Mesothelial cell of epicardium (in vitro differentiated cells): ENCODE measurements around the gene TENM4. TPM values are rescaled to one million over a fixed set of nuclear protein-coding genes. Genes with fewer than 3 reads are reported as not detected.
"Not testable (repeated sequence)": the region's sequence is repeated elsewhere in the genome, so short reads cannot be mapped to it uniquely, and the experiment has no call there.

Experiments
- DNase-seq, 2 experiments: peaks; one replicate each; pipeline ENCODE4 v3.0.0; 2021; ENCODE audit warnings: low spot score in 2 of 2; ENCODE audit not compliant: unreplicated experiment in 2 of 2
- H3K27ac Mint-ChIP-seq: 2 replicates; pipeline ENCODE4 v1.8.0; 2021; ENCODE audit warnings: mixed read lengths
- H3K27me3 Mint-ChIP-seq: 2 replicates; pipeline ENCODE4 v1.8.0; 2021; ENCODE audit warnings: low read depth, mixed read lengths
- H3K36me3 Mint-ChIP-seq: 2 replicates; pipeline ENCODE4 v1.8.0; 2021; ENCODE audit warnings: mixed read lengths
- H3K4me1 Mint-ChIP-seq: 2 replicates; pipeline ENCODE4 v1.8.0; 2021; ENCODE audit warnings: mixed read lengths
- H3K4me3 Mint-ChIP-seq: 2 replicates; pipeline ENCODE4 v1.8.0; 2021; ENCODE audit warnings: mild to moderate bottlenecking, moderate library complexity, mixed read lengths
- H3K9me3 Mint-ChIP-seq: 2 replicates; pipeline ENCODE4 v1.8.0; 2021; ENCODE audit warnings: mixed read lengths
- total RNA-seq: library from RNA; stranded (reverse); gene quantifications from 3 replicates; pipeline ENCODE4 v1.2.1, GENCODE V29; 2021
- TF ChIP-seq, protein P1 (sequence below): fragments of 200-600 bp; sonication (generic); IDR thresholded peaks from one replicate; pipeline ENCODE4 v1.5.0; 2021; ENCODE audit warnings: antibody characterized with exemption; ENCODE audit not compliant: unreplicated experiment

The TENM4 gene
- total RNA-seq, 1 donor from 2014 or later, result 187 TPM

DNA sequence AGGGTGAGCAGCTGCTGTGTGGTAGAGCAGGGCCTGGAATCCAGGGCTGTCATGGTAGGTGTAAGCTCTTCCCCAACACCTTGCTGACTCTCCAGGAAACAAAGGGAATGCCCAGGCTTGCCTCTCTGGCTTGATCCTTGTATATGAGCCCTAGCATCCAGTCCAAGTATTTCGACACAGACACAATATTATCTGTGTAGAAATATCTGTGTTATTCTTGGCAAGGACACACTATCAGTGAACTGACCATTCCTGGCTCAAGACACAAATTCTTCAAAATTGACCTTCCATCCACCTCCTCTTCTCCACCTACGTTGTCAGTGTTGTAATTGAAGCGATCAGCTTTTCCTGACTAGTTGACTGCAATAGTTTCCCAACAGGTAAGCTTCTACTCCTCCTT lies 554.2 kb downstream of the TENM4 start:
- no peaks in the 10 kb centered on the region for H3K27me3 Mint-ChIP-seq
- peak overlapping the region; percentile 27 for H3K27ac Mint-ChIP-seq
- peaks cover 53% of the 10 kb centered on the region for H3K36me3 Mint-ChIP-seq
- H3K9me3 Mint-ChIP-seq, result peaks cover under 1% of the 10 kb centered on the region
- TF ChIP-seq, protein P1, sequence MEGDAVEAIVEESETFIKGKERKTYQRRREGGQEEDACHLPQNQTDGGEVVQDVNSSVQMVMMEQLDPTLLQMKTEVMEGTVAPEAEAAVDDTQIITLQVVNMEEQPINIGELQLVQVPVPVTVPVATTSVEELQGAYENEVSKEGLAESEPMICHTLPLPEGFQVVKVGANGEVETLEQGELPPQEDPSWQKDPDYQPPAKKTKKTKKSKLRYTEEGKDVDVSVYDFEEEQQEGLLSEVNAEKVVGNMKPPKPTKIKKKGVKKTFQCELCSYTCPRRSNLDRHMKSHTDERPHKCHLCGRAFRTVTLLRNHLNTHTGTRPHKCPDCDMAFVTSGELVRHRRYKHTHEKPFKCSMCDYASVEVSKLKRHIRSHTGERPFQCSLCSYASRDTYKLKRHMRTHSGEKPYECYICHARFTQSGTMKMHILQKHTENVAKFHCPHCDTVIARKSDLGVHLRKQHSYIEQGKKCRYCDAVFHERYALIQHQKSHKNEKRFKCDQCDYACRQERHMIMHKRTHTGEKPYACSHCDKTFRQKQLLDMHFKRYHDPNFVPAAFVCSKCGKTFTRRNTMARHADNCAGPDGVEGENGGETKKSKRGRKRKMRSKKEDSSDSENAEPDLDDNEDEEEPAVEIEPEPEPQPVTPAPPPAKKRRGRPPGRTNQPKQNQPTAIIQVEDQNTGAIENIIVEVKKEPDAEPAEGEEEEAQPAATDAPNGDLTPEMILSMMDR, result no peak
- no peak overlapping the region for H3K4me3 Mint-ChIP-seq
- no peak for DNase-seq
- H3K4me1 Mint-ChIP-seq, result peaks cover 5% of the 10 kb centered on the region

DNA sequence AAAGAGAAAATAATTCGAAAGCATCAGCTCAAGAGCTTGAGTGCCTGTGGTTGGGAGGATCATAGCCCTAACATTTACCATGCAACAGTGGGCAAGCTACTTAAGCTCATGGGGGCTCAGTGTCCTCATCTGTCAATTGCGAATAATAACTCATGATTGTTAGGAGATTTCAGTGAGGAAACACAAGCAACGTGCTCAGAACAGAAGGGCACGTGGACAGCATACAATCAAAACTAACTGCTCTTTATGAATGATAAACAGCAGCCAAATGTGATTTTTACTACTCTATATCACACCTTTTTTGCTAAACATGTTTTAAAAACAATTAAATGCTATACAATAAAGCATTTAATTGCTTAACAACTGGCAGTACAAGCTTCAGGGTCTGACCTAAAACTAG lies 556.1 kb downstream of the TENM4 start:
- H3K27ac Mint-ChIP-seq, result no peak overlapping the region

DNA sequence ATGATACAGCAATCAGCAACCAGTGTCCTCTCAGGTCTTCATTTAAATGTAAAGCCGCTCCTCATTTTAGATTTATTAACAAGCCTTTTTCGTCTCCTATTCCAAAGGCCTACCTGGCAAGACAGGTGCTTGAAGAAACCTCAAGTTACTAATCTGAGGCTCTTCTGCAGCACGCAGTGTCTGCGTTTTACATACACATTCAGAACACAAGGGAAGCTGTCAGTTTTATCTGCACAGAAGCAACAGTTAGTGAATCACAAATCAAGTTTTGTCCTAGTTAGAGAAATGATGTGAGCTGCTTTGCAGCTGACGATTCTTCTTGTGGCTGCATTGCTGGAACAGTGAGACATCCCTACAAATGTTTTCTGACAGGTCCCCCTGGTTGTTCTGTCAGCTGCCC lies 557.3 kb downstream of the TENM4 start:
- TF ChIP-seq, protein P1, result no peak
- H3K4me3 Mint-ChIP-seq, result no peak overlapping the region
- H3K4me1 Mint-ChIP-seq, result peaks cover 5% of the 10 kb centered on the region
- peaks cover 56% of the 10 kb centered on the region for H3K36me3 Mint-ChIP-seq
- H3K9me3 Mint-ChIP-seq, result peaks cover 9% of the 10 kb centered on the region
- H3K27ac Mint-ChIP-seq, result no peak overlapping the region
- H3K27me3 Mint-ChIP-seq, result no peaks in the 10 kb centered on the region
- DNase-seq, result no peak

More for the DNA sequence above, 556.1 kb downstream of the TENM4 start:
- Mint-ChIP-seq H3K9me3 (peaks cover 9% of the 10 kb centered on the region), H3K36me3 (peaks cover 61% of the 10 kb centered on the region), H3K4me3 (no peak overlapping the region), H3K27me3 (no peaks in the 10 kb centered on the region), H3K4me1 (peaks cover 5% of the 10 kb centered on the region)
- no peak for DNase-seq
- TF ChIP-seq, protein P1, result no peak

DNA sequence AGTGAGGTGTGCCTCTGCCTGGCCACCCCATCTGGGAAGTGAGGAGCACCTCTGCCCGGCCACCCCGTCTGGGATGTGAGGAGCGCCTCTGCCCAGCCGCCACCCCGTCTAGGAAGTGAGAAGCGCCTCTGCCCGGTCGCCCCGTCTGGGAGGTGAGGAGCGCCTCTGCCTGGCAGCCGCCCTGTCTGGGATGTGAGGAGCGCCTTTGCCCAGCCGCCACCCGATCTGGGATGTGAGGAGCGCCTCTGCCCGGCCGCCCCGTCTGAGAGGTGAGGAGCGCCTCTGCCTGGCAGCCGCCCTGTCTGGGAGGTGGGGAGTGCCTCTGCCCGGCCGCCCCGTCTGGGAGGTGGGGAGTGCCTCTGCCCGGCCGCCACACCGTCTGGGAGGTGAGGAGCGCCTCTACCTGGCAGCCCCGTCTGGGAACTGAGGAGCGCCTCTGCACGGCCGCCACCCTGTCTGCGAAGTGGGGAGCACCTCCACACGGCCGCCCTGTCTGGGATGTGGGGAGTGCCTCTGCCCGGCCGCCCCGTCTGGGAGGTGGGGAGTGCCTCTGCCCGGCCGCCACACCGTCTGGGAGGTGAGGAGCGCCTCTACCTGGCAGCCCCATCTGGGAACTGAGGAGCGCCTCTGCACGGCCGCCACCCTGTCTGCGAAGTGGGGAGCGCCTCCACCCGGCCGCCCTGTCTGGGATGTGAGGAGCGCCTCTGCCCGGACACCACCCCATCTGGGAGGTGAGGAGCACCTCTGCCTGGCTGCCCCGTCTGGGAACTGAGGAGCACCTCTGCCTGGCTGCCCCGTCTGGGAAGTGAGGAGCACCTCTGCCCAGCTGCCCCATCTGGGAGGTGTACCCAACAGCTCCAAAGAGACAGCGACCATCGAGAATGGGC lies 561.5 kb downstream of the TENM4 start:
- H3K4me1 Mint-ChIP-seq, H3K9me3 Mint-ChIP-seq, H3K27me3 Mint-ChIP-seq, DNase-seq, H3K27ac Mint-ChIP-seq, H3K4me3 Mint-ChIP-seq: not testable (repeated sequence)
- H3K36me3 Mint-ChIP-seq, result peaks cover 59% of the 10 kb centered on the region

DNA sequence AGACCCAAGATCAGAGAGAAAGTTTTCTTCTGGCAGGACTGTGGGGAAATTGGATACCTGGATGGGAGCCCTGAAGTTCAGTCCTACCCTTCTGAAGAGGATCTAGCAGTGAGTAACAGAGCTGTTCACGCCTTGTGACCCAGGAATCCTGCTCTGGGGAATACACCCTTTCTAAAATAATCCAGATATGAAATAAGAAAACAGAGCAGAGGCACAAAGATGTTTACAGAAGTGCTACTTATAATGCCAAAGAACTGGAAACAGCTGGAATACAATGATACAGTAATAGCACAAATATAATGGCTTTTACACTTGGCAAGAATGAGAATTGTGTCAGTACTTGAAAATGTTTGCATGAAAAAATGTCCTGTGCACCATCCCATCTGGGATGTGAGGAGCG lies 562.2 kb downstream of the TENM4 start:
- Mint-ChIP-seq H3K9me3 (peaks cover 9% of the 10 kb centered on the region), H3K27me3 (no peaks in the 10 kb centered on the region), H3K4me3 (no peak overlapping the region), H3K27ac (no peak overlapping the region), H3K4me1 (peaks cover 9% of the 10 kb centered on the region), H3K36me3 (peaks cover 58% of the 10 kb centered on the region)
- DNase-seq, result no peak
- TF ChIP-seq, protein P1, result no peak

DNA sequence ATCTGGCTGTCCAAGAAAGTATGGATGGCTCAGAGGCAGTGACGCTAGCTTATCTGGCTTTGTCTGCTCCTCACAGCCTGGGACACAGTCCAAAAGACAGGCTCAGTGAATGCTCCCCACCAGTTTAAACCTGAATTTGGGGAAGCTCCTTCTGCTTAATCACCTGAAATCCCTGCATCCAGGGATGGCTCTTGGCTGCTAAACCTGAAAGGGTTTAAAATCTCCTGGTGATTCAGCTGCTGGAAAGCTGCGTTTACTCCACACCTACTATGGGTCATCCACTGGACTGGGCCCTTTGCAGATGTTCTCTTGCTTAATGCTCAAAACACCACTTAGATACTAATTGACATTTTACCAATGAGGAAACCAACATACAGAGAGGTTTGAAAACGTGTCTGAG lies 564.2 kb downstream of the TENM4 start:
- Mint-ChIP-seq H3K27ac (peak overlapping the region; percentile 7), H3K36me3 (peaks cover 44% of the 10 kb centered on the region), H3K4me3 (no peak overlapping the region), H3K4me1 (peaks cover 9% of the 10 kb centered on the region), H3K9me3 (peaks cover 9% of the 10 kb centered on the region), H3K27me3 (no peaks in the 10 kb centered on the region)
- TF ChIP-seq, protein P1, result no peak
- no peak for DNase-seq
